Endothelial cell of umbilical vein (primary cell): ENCODE results near the gene RAB44. TPM values are rescaled to one million over a fixed set of nuclear protein-coding genes. Genes with fewer than 3 reads are reported as not detected.

Source experiments
- BruUV-seq: library from RNA; stranded (reverse); fragments of 400-500 nt; replicated peaks from 2 replicates; lab custom pipeline; 2021; lab: Mats Ljungman, UMichigan
- CTCF ChIA-PET: fragments of 300-600, 350-600 bp; sonication (Branson Sonifier 250); formaldehyde crosslinking; loops from one replicate; lab custom pipeline; 2021; ENCODE audit warnings: antibody characterized with exemption, inconsistent platforms; lab: Charles Lee
- POLR2A ChIA-PET: fragments of 300-600, 350-600 bp; sonication (Branson Sonifier 250); formaldehyde crosslinking; loops from one replicate; lab custom pipeline; 2021; ENCODE audit warnings: antibody characterized with exemption, inconsistent platforms; lab: Charles Lee
- DNase-seq: peaks from one replicate; pipeline ENCODE4 v3.0.0-alpha.2; 2011; ENCODE audit warnings: low read depth, low spot score
- FAIRE-seq: peaks from 2 replicates; lab custom pipeline; 2011; peaks lifted over from hg19 to GRCh38; lab: Jason Lieb, UNC
- H2AFZ ChIP-seq: 2 replicates; pipeline ENCODE4 v1.6.0; 2012; ENCODE audit warnings: low read depth, low read length, control low read depth, inconsistent platforms
- H3K27ac ChIP-seq: 2 replicates; pipeline ENCODE4 v1.5.1; 2011; ENCODE audit warnings: low read depth, mild to moderate bottlenecking, control low read depth, low read length, moderate library complexity; ENCODE audit not compliant: insufficient read depth
- H3K27me3 ChIP-seq, 2 experiments: 2 replicates each; pipeline versions ENCODE4 v1.6.0 to v1.6.1; 2011; ENCODE audit warnings: low read length in 2 of 2, mixed read lengths in 1 of 2; ENCODE audit not compliant: control insufficient read depth in 2 of 2, insufficient read depth in 2 of 2
- H3K36me3 ChIP-seq, 2 experiments: 2 replicates in 1 of 2; 3 replicates in 1 of 2; pipeline ENCODE4 v1.5.1; 2011; ENCODE audit warnings: low read length in 2 of 2, mild to moderate bottlenecking in 1 of 2, moderate library complexity in 1 of 2; ENCODE audit not compliant: control insufficient read depth in 2 of 2, insufficient read depth in 2 of 2; ENCODE audit errors: extremely low read depth in 1 of 2
- H3K4me1 ChIP-seq: 3 replicates; pipeline ENCODE4 v1.5.1; 2011; ENCODE audit warnings: mild to moderate bottlenecking, low read length; ENCODE audit not compliant: control insufficient read depth, insufficient read depth; ENCODE audit errors: extremely low read depth
- H3K4me2 ChIP-seq: 2 replicates; pipeline ENCODE4 v1.6.1; 2011; ENCODE audit warnings: low read length, control low read depth, mixed read lengths; ENCODE audit not compliant: insufficient read depth
- H3K4me3 ChIP-seq, 3 experiments: fragments of 200-600 bp in 1 of 3; sonication (generic), shearing (Covaris generic) in 1 of 3; replicated peaks in 1 of 3; 2 replicates each; pipeline ENCODE4 v1.5.1; 2011 to 2016; ENCODE audit warnings: control low read depth in 3 of 3, low read length in 3 of 3, mild to moderate bottlenecking in 2 of 3, inconsistent platforms in 1 of 3, low read depth in 1 of 3, moderate library complexity in 1 of 3; ENCODE audit not compliant: insufficient read depth in 1 of 3
- H3K79me2 ChIP-seq: 2 replicates; pipeline ENCODE4 v1.6.0; 2012; ENCODE audit warnings: low read length, inconsistent platforms; ENCODE audit not compliant: control insufficient read depth, insufficient read depth
- H3K9ac ChIP-seq: replicated peaks from 2 replicates; pipeline ENCODE3; 2011; ENCODE audit warnings: low read length, control low read depth; ENCODE audit not compliant: insufficient read depth; ENCODE audit errors: extremely low read depth
- H3K9me1 ChIP-seq: replicated peaks from 3 replicates; pipeline ENCODE4 v1.6.0; 2011; ENCODE audit warnings: mild to moderate bottlenecking, low read length; ENCODE audit not compliant: control insufficient read depth, insufficient read depth; ENCODE audit errors: extremely low read depth
- H3K9me3 ChIP-seq: replicated peaks from 2 replicates; pipeline ENCODE4 v1.5.1; 2012; ENCODE audit warnings: low read length, inconsistent platforms; ENCODE audit not compliant: control insufficient read depth, insufficient read depth
- H4K20me1 ChIP-seq: replicated peaks from 2 replicates; pipeline ENCODE3; 2011; ENCODE audit warnings: mild to moderate bottlenecking, low read length; ENCODE audit not compliant: control insufficient read depth, insufficient read depth; ENCODE audit errors: extremely low read depth
- JUN ChIP-seq: IDR thresholded peaks from 2 replicates; pipeline ENCODE4 v1.6.1; 2011; ENCODE audit warnings: borderline replicate concordance, low read depth; ENCODE audit not compliant: insufficient read length, insufficient read depth
- MYC ChIP-seq: IDR thresholded peaks from one replicate; pipeline ENCODE4 v1.6.1; 2011; ENCODE audit warnings: mild to moderate bottlenecking, low read depth, low read length
- POLR2AphosphoS5 ChIP-seq: IDR thresholded peaks from 2 replicates; pipeline ENCODE4 v1.6.1; 2012; ENCODE audit warnings: low read depth, mild to moderate bottlenecking, control low read depth, low read length, moderate library complexity; ENCODE audit not compliant: insufficient read depth
- dilution Hi-C: fragments of 300-500 bp; cut with MboI; formaldehyde crosslinking; loops from one replicate; pipeline ENCODE4 v1.15.0; 2019; ENCODE audit warnings: low sequenced_read_pairs; ENCODE audit not compliant: extremely low pct_ligation_motif_present
- intact Hi-C: fragments of 100-400 bp; cut with micrococcal nuclease; formaldehyde crosslinking; loops from one replicate; pipeline ENCODE4 v1.10.0; 2022
- polyA plus RNA-seq, 4 experiments: library from polyadenylated mRNA; depleted of rRNA in 3 of 4; stranded (reverse) in 3 of 4; unstranded in 1 of 4; fragments of >200 nt; gene quantifications; 2 replicates each; pipeline versions ENCODE4 v1.2.1 to v1.2.3, GENCODE V29; 2011 to 2012; ENCODE audit warnings: missing spikeins in 1 of 4
- total RNA-seq: library from RNA; stranded (reverse); gene quantifications from 2 replicates; pipeline ENCODE4 v1.2.3, GENCODE V29; 2021
- TF ChIP-seq, protein P1 (sequence below), 2 donors: IDR thresholded peaks; 1 replicate in 1 of 2; 2 replicates in 1 of 2; pipeline ENCODE4 v1.5.1; 2011; ENCODE audit warnings: low read length in 2 of 2, mild to moderate bottlenecking in 2 of 2, moderate library complexity in 2 of 2, control low read depth in 1 of 2, inconsistent platforms in 1 of 2, low read depth in 1 of 2; ENCODE audit not compliant: insufficient read depth in 1 of 2; ENCODE audit errors: extremely low read depth in 1 of 2

Gene RAB44
- total and polyA plus RNA-seq, 2 donors (not counting 3 experiments of a cell fraction or from before 2014, with no cell fraction given) = 0.03 to 0.11 TPM

DNA sequence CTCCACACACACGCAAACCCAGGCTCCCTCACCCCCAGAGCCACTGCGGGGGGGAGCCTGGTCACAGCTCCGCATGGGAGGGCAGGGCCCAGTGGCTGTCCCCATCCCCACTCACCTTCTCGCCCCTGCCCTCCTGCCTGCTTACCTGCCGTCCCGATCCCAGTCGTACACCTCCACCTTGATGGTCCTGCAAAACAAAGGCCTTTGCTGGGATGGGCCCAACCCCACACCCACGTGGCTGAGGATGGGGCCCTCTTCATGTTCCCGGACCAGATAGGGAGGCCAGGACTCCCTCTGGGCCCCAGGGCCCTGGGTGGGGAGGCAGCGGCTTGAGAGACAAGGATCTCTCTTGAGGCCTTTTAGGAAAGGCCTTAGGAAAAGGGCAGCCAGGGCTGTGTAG, 67.6 kb downstream of the RAB44 start:
- H3K9me1 ChIP-seq = no peaks in the 10 kb centered on the region
- H3K9me3 ChIP-seq = no peaks in the 10 kb centered on the region
- DNase-seq (no peak), FAIRE-seq (no peak)
- H4K20me1 ChIP-seq = no peaks in the 10 kb centered on the region
- no peak overlapping the region for H3K4me2 ChIP-seq
- POLR2A ChIA-PET = interaction anchor here (0.5 to 0.7 kb wide), 2 partner anchors 52 to 95 kb away, joined by 3 to 4 read pairs; no protein-coding TSS in a partner anchor
- no peak overlapping the region for H2AFZ ChIP-seq
- intact Hi-C loops (loop anchor here (10.0 kb wide), 1 partner anchor 220 kb away; the partner anchor contains the start of gene MTCH1), dilution Hi-C loops (no loop called here)
- peaks cover 0 to 2% of the 10 kb centered on the region in 2 experiments for H3K36me3 ChIP-seq
- H3K9ac ChIP-seq = no peak overlapping the region
- H3K4me1 ChIP-seq = peaks cover 9% of the 10 kb centered on the region
- H3K4me3 ChIP-seq = no peak overlapping the region
- H3K79me2 ChIP-seq = no peaks in the 10 kb centered on the region
- CTCF ChIA-PET = interaction anchor here (0.9 to 26.6 kb wide), 18 partner anchors 19 to 254 kb away, joined by 3 to 552 read pairs (median 12); partner anchors contain the start of genes C6orf89 and PPIL1
- BruUV-seq = no TSS peak
- TF ChIP-seq JUN = no peak
- no peak for TF ChIP-seq POLR2AphosphoS5
- TF ChIP-seq, protein P1, sequence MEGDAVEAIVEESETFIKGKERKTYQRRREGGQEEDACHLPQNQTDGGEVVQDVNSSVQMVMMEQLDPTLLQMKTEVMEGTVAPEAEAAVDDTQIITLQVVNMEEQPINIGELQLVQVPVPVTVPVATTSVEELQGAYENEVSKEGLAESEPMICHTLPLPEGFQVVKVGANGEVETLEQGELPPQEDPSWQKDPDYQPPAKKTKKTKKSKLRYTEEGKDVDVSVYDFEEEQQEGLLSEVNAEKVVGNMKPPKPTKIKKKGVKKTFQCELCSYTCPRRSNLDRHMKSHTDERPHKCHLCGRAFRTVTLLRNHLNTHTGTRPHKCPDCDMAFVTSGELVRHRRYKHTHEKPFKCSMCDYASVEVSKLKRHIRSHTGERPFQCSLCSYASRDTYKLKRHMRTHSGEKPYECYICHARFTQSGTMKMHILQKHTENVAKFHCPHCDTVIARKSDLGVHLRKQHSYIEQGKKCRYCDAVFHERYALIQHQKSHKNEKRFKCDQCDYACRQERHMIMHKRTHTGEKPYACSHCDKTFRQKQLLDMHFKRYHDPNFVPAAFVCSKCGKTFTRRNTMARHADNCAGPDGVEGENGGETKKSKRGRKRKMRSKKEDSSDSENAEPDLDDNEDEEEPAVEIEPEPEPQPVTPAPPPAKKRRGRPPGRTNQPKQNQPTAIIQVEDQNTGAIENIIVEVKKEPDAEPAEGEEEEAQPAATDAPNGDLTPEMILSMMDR (IDR thresholded peaks at IDR 0.05; ENCODE audit: extremely low read depth in 1 of 2, insufficient read depth in 1 of 2, low read depth in 1 of 2, low read length in 2 of 2) = no peak
- TF ChIP-seq MYC = no peak
- H3K27ac ChIP-seq = no peak overlapping the region
- H3K27me3 ChIP-seq = no peaks in the 10 kb centered on the region
